Liver (tissue), 3 donors: Measurements from ENCODE around the gene PABPN1L.

Experiments
- CTCF ChIP-seq: fragments of 150-350 bp; IDR thresholded peaks from 2 replicates; pipeline ENCODE4 v1.5.1; 2017; ENCODE audit warnings: improper control_type of control experiment, low read depth, low read length; ENCODE audit not compliant: missing input control
- GABPA ChIP-seq, 2 donors: IDR thresholded peaks in 1 of 2; conservative IDR thresholded peaks in 1 of 2; 2 replicates each; pipeline ENCODE4 v1.6.1; 2016; ENCODE audit warnings: antibody characterized with exemption in 2 of 2, mild to moderate bottlenecking in 1 of 2, moderate library complexity in 1 of 2
- JUND ChIP-seq, 2 donors: IDR thresholded peaks; 2 replicates each; pipeline ENCODE4 v1.6.1; 2016; ENCODE audit warnings: antibody characterized with exemption in 2 of 2
- RAD21 ChIP-seq, 2 donors: IDR thresholded peaks; 2 replicates each; pipeline ENCODE4 v1.6.1; 2016; ENCODE audit warnings: antibody characterized with exemption in 2 of 2, mild to moderate bottlenecking in 2 of 2
- REST ChIP-seq: IDR thresholded peaks from 2 replicates; pipeline ENCODE4 v1.6.1; 2016; ENCODE audit warnings: antibody characterized with exemption, mild to moderate bottlenecking
- TAF1 ChIP-seq: conservative IDR thresholded peaks from 2 replicates; pipeline ENCODE4 v1.6.1; 2016; ENCODE audit warnings: antibody characterized with exemption, mild to moderate bottlenecking
- YY1 ChIP-seq: IDR thresholded peaks from 2 replicates; pipeline ENCODE4 v1.6.1; 2016; ENCODE audit warnings: antibody characterized with exemption, mild to moderate bottlenecking
- TF ChIP-seq, protein P1 (sequence below): IDR thresholded peaks from 2 replicates; pipeline ENCODE4 v1.6.1; 2016; ENCODE audit warnings: antibody characterized with exemption
- TF ChIP-seq, protein P2 (sequence below): IDR thresholded peaks from 2 replicates; pipeline ENCODE4 v1.6.1; 2016; ENCODE audit warnings: antibody characterized with exemption
- donor health status: healthy.
- donor health status: healthy.

DNA sequence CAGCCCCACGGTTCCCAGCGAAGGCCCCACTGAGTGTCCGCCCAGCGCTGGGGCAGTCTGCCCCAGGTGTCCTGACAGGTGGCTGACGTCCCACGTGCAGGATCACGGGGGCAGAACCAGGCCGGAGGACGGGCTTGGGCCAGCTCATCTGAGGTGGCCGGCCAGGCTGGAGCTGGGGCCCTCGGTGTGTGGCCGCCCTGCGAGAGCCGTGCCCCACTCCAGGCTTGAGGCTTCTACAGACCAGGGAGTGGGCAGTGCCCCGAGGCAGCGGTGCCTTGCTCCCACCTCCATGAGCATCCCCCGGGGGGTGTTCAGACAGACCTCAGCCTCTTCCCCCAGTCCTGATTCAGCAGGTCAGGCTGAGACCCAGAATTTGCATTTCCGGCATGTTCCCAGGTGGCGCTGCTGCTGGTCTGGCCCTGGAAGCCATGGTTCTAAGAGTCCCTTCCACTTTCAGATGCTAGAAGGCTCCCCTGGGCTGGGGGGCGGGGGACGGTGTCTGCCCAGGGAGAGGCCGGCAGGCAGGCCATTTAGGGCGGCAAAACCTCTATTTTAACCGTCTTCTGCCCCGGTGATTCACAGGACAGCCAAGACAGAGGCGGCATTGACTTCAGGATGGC, 35.4 kb upstream of the PABPN1L start:
- TF ChIP-seq YY1: no peak
- TF ChIP-seq RAD21 (IDR thresholded peaks at IDR 0.05): no peak
- no peak for TF ChIP-seq CTCF
- TF ChIP-seq, protein P1, sequence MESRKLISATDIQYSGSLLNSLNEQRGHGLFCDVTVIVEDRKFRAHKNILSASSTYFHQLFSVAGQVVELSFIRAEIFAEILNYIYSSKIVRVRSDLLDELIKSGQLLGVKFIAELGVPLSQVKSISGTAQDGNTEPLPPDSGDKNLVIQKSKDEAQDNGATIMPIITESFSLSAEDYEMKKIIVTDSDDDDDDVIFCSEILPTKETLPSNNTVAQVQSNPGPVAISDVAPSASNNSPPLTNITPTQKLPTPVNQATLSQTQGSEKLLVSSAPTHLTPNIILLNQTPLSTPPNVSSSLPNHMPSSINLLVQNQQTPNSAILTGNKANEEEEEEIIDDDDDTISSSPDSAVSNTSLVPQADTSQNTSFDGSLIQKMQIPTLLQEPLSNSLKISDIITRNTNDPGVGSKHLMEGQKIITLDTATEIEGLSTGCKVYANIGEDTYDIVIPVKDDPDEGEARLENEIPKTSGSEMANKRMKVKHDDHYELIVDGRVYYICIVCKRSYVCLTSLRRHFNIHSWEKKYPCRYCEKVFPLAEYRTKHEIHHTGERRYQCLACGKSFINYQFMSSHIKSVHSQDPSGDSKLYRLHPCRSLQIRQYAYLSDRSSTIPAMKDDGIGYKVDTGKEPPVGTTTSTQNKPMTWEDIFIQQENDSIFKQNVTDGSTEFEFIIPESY: no peak
- no peak for TF ChIP-seq REST
- TF ChIP-seq, protein P2, sequence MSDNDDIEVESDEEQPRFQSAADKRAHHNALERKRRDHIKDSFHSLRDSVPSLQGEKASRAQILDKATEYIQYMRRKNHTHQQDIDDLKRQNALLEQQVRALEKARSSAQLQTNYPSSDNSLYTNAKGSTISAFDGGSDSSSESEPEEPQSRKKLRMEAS: no peak
- no peak for TF ChIP-seq TAF1
- no peak for TF ChIP-seq JUND (IDR thresholded peaks at IDR 0.05)
- TF ChIP-seq GABPA (IDR thresholded peaks at IDR 0.05 in 1 of 2, conservative IDR thresholded peaks at IDR 0.05 in 1 of 2): no peak
